Measurements from ENCODE around the gene PFKFB3.

PFKFB3 gene

GRCh38 chr10:6218692-6219493, 16.2 kb downstream of the PFKFB3 start:
- no peak overlapping the region for H3K4me2 ChIP-seq (ENCODE audit: low read depth, low read length, poor library complexity, severe bottlenecking)
- no peaks in the 10 kb centered on the region for H3K9me3 ChIP-seq (ENCODE audit: insufficient read depth, low read length)
- TF ChIP-seq EZH2phosphoT487 (conservative IDR thresholded peaks at IDR 0.05; ENCODE audit: low read length), result no peak
- TF ChIP-seq CTCF (IDR thresholded peaks at IDR 0.05; ENCODE audit: insufficient read depth, low read length, poor library complexity, severe bottlenecking), result no peak
- H3K9ac ChIP-seq (ENCODE audit: low read length), result no peak overlapping the region
- H3K27ac ChIP-seq (ENCODE audit: low read depth, low read length), result no peak overlapping the region
- H4K20me1 ChIP-seq (ENCODE audit: low read depth, low read length), result no peaks in the 10 kb centered on the region
- no peak overlapping the region for H3K4me3 ChIP-seq (ENCODE audit: insufficient read depth, low read length, poor library complexity, severe bottlenecking)
- H3K27me3 ChIP-seq (ENCODE audit: low read length), result no peaks in the 10 kb centered on the region
- peaks cover 16% of the 10 kb centered on the region; the same call in 1 of the 2 replicates for H3K36me3 ChIP-seq (ENCODE audit: low read length)
- H3F3A ChIP-seq (ENCODE audit: insufficient read depth), result no peaks in the 10 kb centered on the region
- no peaks in the 10 kb centered on the region for H3K9me2 ChIP-seq (replicated peaks; ENCODE audit: insufficient read depth, low read length)
- no peaks in the 10 kb centered on the region for H3K79me2 ChIP-seq (ENCODE audit: insufficient read depth, low read length)
- no peak overlapping the region for H2AFZ ChIP-seq (ENCODE audit: low read depth, low read length, severe bottlenecking)

- Histone ChIP-seq H3K9ac (ENCODE audit: low read length) (no peak overlapping the region), H4K20me1 (ENCODE audit: low read depth, low read length) (no peaks in the 10 kb centered on the region), H3K4me3 (ENCODE audit: insufficient read depth, low read length, poor library complexity, severe bottlenecking) (no peak overlapping the region), H2AFZ (ENCODE audit: low read depth, low read length, severe bottlenecking) (no peak overlapping the region), H3K9me2 (replicated peaks; ENCODE audit: insufficient read depth, low read length) (no peaks in the 10 kb centered on the region), H3K79me2 (ENCODE audit: insufficient read depth, low read length) (no peaks in the 10 kb centered on the region), H3K4me2 (ENCODE audit: low read depth, low read length, poor library complexity, severe bottlenecking) (no peak overlapping the region), H3K27me3 (ENCODE audit: low read length) (no peaks in the 10 kb centered on the region), H3F3A (ENCODE audit: insufficient read depth) (no peaks in the 10 kb centered on the region), H3K9me3 (ENCODE audit: insufficient read depth, low read length) (no peaks in the 10 kb centered on the region), H3K36me3 (ENCODE audit: low read length) (peaks cover 14% of the 10 kb centered on the region; the same call in 1 of the 2 replicates), H3K27ac (ENCODE audit: low read depth, low read length) (no peak overlapping the region)
- TF ChIP-seq CTCF (IDR thresholded peaks at IDR 0.05; ENCODE audit: insufficient read depth, low read length, poor library complexity, severe bottlenecking), result no peak
- TF ChIP-seq EZH2phosphoT487 (conservative IDR thresholded peaks at IDR 0.05; ENCODE audit: low read length), result no peak
These were observed 16.7 kb downstream of the PFKFB3 start for GRCh38 chr10:6219494-6219836.

GRCh38 chr10:6220418-6221191, 17.9 kb downstream of the PFKFB3 start:
- Histone ChIP-seq H4K20me1 (ENCODE audit: low read depth, low read length) (no peaks in the 10 kb centered on the region), H3K9me2 (replicated peaks; ENCODE audit: insufficient read depth, low read length) (no peaks in the 10 kb centered on the region), H3K27ac (ENCODE audit: low read depth, low read length) (no peak overlapping the region), H2AFZ (ENCODE audit: low read depth, low read length, severe bottlenecking) (no peak overlapping the region), H3K9me3 (ENCODE audit: insufficient read depth, low read length) (no peaks in the 10 kb centered on the region), H3K9ac (ENCODE audit: low read length) (no peak overlapping the region), H3K4me3 (ENCODE audit: insufficient read depth, low read length, poor library complexity, severe bottlenecking) (no peak overlapping the region), H3K36me3 (ENCODE audit: low read length) (peaks cover 8% of the 10 kb centered on the region; the same call in 1 of the 2 replicates), H3K27me3 (ENCODE audit: low read length) (no peaks in the 10 kb centered on the region), H3K79me2 (ENCODE audit: insufficient read depth, low read length) (no peaks in the 10 kb centered on the region), H3F3A (ENCODE audit: insufficient read depth) (no peaks in the 10 kb centered on the region), H3K4me2 (ENCODE audit: low read depth, low read length, poor library complexity, severe bottlenecking) (no peak overlapping the region)
- TF ChIP-seq CTCF (IDR thresholded peaks at IDR 0.05; ENCODE audit: insufficient read depth, low read length, poor library complexity, severe bottlenecking) (no peak), EZH2phosphoT487 (conservative IDR thresholded peaks at IDR 0.05; ENCODE audit: low read length) (no peak)

Data from SU-DHL-6 (cell line).